GM21360 (cell line): ENCODE data around the gene PHYHIPL.

Experiments
- ATAC-seq: cut with Tn5 transposase; IDR thresholded peaks from one replicate; pipeline ENCODE4 v1.9.1; 2021; ENCODE audit warnings: mild to moderate bottlenecking, moderate library complexity; ENCODE audit not compliant: unreplicated experiment

PHYHIPL gene

DNA sequence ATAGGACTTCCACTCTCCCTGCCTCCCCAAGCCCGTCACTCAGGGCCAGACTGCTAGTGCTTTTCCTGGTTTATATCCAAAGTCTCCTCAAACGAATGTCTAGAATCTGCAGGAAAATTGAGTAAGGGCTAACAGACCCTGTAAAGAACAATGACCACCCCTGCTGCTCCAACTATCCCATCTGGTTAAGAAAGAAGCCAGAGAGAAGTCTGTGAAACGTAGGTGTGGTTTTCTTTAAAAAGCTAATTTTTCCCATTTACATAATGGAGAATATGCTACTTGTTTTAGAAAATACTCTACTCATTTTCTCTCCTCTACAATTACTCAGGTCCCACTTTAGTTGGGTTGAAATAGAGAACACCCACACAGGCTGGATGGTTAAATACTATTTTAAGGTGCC is 113.4 kb downstream of the PHYHIPL start:
- ATAC-seq: no peak

DNA sequence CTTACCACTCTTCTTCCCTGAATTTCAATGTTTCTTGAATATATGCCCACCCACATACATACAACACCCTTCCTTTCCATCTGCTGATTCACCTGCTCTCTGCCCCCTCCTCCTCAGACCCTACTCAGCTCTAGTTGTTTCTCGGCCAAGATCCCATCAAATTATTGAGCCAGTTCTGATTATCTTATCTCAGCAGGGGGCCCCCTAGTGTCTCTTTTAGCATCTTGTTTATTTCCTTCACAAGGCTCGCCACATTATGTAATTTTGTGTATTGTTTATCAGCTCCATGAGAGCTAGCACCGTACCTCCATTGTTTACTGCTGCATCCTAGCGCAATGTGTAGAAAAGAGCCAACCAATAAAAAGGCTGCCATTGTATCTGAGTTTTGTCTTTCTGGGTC is 114.0 kb downstream of the PHYHIPL start:
- no peak for ATAC-seq
